Epithelial cell of proximal tubule (primary cell): ENCODE data around the gene DNMT1. TPM values are rescaled to one million over a fixed set of nuclear protein-coding genes. Genes with fewer than 3 reads are reported as not detected.

Experiments used
- DNase-seq: peaks from one replicate; pipeline ENCODE4 v3.0.0-alpha.2; 2011; ENCODE audit warnings: low read depth
- H3K4me3 ChIP-seq: 2 replicates; pipeline ENCODE4 v1.5.1; 2011; ENCODE audit warnings: low read depth, mild to moderate bottlenecking, low read length
- total RNA-seq: library from RNA; depleted of rRNA; stranded (reverse); fragments of >200 nt; gene quantifications from 2 replicates; pipeline ENCODE4 v1.2.3, GENCODE V29; 2015
- TF ChIP-seq, protein P1 (sequence below): conservative IDR thresholded peaks from 2 replicates; pipeline ENCODE4 v1.5.1; 2012; ENCODE audit warnings: low read depth, mild to moderate bottlenecking, low read length

The DNMT1 gene
- total RNA-seq, 1 donor from 2014 or later: 154 TPM

DNA sequence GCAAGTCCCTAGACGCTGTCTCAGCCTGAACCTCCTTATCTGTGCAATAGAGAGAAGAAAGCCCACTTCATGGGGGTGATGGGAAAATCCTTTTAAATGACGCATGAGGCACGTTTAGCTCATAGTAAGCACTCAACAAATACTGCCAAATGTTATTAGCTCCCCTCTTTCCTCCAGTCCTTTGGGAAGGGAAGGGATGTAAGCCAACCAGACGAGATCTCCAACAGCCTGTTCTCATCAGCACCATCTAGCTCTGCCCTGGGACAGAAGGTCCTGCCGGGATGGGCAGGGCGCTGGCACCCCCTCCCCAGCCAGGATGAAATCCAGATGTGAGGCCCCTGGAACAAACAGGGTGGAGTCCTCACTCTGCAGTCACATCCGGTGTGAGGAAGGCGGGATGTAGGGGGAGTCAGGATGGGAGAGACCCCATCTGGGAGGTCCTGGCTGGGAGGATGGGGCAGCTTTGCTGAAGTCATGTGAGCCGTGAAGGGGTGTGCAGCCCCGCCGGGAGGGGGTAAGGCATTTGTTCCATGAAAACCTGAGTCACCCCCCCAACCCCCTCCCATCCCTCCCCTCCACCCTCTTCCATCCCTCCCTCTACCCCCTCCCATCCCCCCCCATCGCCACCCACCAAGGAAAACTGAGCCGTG lies 31.7 kb upstream of the DNMT1 start:
- no peak overlapping the region for H3K4me3 ChIP-seq
- TF ChIP-seq, protein P1, sequence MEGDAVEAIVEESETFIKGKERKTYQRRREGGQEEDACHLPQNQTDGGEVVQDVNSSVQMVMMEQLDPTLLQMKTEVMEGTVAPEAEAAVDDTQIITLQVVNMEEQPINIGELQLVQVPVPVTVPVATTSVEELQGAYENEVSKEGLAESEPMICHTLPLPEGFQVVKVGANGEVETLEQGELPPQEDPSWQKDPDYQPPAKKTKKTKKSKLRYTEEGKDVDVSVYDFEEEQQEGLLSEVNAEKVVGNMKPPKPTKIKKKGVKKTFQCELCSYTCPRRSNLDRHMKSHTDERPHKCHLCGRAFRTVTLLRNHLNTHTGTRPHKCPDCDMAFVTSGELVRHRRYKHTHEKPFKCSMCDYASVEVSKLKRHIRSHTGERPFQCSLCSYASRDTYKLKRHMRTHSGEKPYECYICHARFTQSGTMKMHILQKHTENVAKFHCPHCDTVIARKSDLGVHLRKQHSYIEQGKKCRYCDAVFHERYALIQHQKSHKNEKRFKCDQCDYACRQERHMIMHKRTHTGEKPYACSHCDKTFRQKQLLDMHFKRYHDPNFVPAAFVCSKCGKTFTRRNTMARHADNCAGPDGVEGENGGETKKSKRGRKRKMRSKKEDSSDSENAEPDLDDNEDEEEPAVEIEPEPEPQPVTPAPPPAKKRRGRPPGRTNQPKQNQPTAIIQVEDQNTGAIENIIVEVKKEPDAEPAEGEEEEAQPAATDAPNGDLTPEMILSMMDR: no peak
- DNase-seq: no peak

DNA sequence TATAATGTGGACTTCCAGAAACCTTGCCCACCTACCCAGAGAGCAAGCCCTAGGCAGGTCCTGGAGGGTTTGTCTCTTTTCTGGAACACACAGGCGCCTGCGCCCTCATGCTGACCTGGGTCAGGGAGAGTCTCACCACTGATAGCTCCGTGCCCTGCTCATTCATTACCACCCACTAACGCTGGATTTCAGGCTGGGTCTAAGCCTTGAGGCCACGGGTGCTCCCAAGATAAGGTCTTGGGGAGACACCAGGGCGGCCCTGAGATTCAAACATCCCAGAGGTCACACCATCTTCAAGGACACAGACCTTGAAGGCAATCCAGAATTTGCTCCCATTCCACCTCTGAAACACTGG lies 31.2 kb upstream of the DNMT1 start:
- TF ChIP-seq, protein P1: no peak

GRCh38 chr19:10224337-10224736 lies 29.6 kb upstream of the DNMT1 start:
- TF ChIP-seq, protein P1: no peak
- no peak overlapping the region for H3K4me3 ChIP-seq
- no peak for DNase-seq

More for the DNA sequence above, 31.2 kb upstream of the DNMT1 start:
- H3K4me3 ChIP-seq: no peak overlapping the region
- DNase-seq: no peak

DNA sequence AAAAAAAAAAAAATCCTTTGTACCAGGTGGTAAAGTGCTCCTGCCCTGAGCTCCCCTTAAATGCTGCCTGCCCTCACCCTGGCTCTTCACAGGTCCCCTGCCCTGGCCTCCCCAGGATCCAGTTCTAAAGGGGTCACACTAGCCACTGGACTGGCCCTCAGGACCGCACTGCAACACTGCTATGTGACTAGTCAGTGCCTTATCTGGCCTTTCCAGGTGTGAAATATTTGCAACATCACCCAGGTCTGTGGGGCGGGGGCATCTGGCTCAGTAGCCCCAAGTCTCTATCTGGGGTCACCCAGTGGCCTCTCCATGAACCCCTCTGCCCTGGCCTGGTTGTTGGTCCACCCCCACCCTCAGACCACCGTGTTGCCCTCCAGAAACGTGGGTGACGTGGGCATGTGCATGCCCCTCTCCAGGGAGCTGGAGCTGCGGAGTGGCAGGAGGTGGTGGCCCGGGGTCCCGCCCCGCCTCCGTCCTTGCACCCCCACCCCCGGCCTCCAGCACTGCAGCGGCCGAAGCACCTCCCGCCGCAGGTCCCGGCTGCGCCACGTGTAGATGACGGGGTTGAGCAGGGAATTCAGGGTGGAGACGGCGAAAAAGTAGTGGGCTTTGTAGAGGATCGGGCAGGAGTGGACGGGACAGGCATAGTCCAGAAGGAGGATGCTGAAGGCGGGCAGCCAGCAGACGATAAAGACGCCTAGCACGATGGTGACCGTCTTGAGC lies 28.9 kb upstream of the DNMT1 start:
- TF ChIP-seq, protein P1: no peak
- DNase-seq: no peak
- H3K4me3 ChIP-seq: no peak overlapping the region

GRCh38 chr19:10222201-10222890 lies 27.6 kb upstream of the DNMT1 start:
- DNase-seq: no peak
- TF ChIP-seq, protein P1: no peak
- no peak overlapping the region for H3K4me3 ChIP-seq

- TF ChIP-seq, protein P1: no peak
- DNase-seq: no peak
- H3K4me3 ChIP-seq: no peak overlapping the region
These were observed 25.9 kb upstream of the DNMT1 start for GRCh38 chr19:10220695-10221094.

GRCh38 chr19:10219678-10220077 lies 24.9 kb upstream of the DNMT1 start:
- no peak for DNase-seq
- TF ChIP-seq, protein P1: peak; percentile 40

More at GRCh38 chr19:10219678-10220077, 24.9 kb upstream of the DNMT1 start:
- no peak overlapping the region for H3K4me3 ChIP-seq
